ENCODE measurements around the gene KIF26A.

- TF ChIP-seq CTCF (IDR thresholded peaks at IDR 0.05 in 4 of 5, conservative IDR thresholded peaks at IDR 0.05 in 1 of 5) (no peak), POLR2A (IDR thresholded peaks at IDR 0.05) (no peak)
Observed at GRCh38 chr14:104149278-104149595, 10.8 kb downstream of the KIF26A start.
